Ishikawa (cell line): ENCODE data around the gene NUDT19.

Experiments
- NFIC ChIP-seq: IDR thresholded peaks from 2 replicates; pipeline ENCODE4 v1.6.1; 2012
- TAF1 ChIP-seq: IDR thresholded peaks from 2 replicates; pipeline ENCODE4 v1.6.1; 2012; ENCODE audit warnings: low read depth, mild to moderate bottlenecking
- TEAD4 ChIP-seq: IDR thresholded peaks from 2 replicates; pipeline ENCODE4 v1.6.1; 2012
- ZBTB7A ChIP-seq: IDR thresholded peaks from 2 replicates; pipeline ENCODE4 v1.6.1; 2012; ENCODE audit warnings: low read depth
- TF ChIP-seq, protein P1 (sequence below): IDR thresholded peaks from 2 replicates; pipeline ENCODE4 v1.6.1; 2012

DNA sequence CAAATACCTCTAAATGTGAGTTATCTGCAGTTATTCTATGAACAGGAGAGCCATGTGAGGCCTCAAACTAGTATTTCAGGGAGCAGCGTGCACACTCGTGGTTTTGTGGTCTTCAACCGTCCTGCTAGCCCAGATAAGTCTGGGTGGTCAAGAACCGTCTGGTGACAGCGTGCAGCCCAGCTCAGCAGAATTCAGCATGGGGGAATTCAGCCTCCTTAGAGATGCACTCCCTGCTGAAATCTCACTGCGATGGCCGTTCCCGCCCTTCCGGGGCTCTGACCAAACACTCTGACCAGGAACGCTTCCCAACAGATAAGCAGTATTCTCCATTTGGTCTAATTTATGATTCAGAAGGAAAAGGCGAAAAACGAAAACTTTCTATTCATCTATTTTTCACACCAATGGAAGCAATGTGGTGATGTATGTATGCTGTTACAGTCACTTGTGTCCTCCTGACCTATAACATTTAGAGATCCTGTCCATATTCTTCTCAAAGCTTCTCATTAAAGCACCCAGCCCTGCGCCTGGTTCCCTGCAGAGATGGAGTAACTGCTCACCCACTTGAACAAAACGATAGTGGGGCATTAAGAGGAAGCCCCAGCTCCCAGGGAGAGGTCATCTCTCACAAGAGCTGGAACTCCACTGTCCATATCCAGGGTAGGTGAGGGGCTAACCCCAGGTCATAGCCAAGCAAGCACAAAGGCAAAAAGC lies 19.6 kb upstream of the NUDT19 start:
- TF ChIP-seq ZBTB7A: no peak
- TF ChIP-seq TEAD4: no peak
- TF ChIP-seq, protein P1, sequence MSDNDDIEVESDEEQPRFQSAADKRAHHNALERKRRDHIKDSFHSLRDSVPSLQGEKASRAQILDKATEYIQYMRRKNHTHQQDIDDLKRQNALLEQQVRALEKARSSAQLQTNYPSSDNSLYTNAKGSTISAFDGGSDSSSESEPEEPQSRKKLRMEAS: no peak
- no peak for TF ChIP-seq TAF1
- no peak for TF ChIP-seq NFIC
